WI38 (cell line): Measurements from ENCODE around the gene SKA2.
"Not testable (repeated sequence)": the region's sequence is repeated elsewhere in the genome, so short reads cannot be mapped to it uniquely, and the experiment has no call there.

Experiments
- H3K4me3 ChIP-seq: 2 replicates; pipeline ENCODE4 v1.5.1; 2011; ENCODE audit warnings: low read depth, mild to moderate bottlenecking, control low read depth, low read length
- TF ChIP-seq, protein P1 (sequence below): IDR thresholded peaks from 2 replicates; pipeline ENCODE4 v1.5.1; 2012; ENCODE audit warnings: low read depth, mild to moderate bottlenecking, control low read depth, low read length

The SKA2 gene

DNA sequence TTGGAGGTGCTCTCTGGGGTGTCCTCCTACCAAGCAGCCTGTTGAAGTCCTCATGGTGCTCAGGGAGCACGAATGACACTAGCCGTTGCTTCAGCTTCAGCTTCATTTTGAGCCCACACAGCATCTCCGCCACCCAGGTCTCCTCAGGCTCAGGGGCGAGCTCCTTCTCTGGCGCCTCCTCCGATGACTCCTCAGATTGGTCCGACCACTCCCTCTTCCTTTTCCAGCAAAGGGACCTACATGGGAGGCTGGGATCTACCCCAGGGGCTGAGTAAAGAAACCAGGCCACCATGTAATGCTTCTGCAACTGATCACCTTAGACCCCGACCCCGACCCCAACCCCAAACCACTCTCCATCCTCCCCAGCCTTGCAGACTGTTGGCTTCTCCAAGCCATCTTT lies 26.5 kb upstream of the SKA2 start:
- no peak overlapping the region for H3K4me3 ChIP-seq
- TF ChIP-seq, protein P1, sequence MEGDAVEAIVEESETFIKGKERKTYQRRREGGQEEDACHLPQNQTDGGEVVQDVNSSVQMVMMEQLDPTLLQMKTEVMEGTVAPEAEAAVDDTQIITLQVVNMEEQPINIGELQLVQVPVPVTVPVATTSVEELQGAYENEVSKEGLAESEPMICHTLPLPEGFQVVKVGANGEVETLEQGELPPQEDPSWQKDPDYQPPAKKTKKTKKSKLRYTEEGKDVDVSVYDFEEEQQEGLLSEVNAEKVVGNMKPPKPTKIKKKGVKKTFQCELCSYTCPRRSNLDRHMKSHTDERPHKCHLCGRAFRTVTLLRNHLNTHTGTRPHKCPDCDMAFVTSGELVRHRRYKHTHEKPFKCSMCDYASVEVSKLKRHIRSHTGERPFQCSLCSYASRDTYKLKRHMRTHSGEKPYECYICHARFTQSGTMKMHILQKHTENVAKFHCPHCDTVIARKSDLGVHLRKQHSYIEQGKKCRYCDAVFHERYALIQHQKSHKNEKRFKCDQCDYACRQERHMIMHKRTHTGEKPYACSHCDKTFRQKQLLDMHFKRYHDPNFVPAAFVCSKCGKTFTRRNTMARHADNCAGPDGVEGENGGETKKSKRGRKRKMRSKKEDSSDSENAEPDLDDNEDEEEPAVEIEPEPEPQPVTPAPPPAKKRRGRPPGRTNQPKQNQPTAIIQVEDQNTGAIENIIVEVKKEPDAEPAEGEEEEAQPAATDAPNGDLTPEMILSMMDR = no peak

DNA sequence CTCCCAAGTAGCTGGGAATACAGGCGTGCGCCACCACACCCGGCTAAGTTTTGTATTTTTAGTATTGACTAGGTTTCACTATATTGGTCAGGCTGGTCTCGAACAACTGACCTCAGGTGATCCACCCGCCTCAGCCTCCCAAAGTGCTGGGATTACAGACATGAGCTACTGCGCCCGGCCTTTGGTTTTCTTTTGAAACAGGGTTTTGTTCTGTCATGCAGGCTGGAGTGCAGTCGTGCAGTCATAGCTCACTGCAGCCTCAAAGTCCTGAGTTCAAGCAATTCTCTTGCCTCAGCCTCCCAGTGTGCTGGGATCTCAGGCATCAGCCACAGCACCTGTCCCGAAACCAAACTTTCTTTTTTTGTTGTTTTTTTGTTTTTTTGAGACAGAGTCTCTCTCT lies 25.6 kb upstream of the SKA2 start:
- no peak overlapping the region for H3K4me3 ChIP-seq
- TF ChIP-seq, protein P1 = no peak

DNA sequence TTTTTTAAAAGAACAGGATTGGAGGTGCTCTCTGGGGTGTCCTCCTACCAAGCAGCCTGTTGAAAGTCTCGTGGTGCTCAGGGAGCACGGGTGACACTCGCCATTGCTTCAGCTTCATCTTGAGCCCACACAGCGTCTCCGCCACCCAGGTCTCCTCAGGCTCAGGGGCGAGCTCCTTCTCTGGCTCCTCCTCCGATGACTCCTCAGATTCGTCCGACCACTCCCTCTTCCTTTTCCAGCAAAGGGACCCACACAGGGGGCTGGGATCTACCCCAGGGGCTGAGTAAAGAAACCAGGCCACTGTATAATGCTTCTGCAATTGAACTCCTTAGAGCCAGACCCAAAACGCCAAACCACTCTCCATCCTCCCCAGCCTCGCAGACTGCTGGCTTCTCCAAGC lies 24.6 kb upstream of the SKA2 start:
- H3K4me3 ChIP-seq = not testable (repeated sequence)

DNA sequence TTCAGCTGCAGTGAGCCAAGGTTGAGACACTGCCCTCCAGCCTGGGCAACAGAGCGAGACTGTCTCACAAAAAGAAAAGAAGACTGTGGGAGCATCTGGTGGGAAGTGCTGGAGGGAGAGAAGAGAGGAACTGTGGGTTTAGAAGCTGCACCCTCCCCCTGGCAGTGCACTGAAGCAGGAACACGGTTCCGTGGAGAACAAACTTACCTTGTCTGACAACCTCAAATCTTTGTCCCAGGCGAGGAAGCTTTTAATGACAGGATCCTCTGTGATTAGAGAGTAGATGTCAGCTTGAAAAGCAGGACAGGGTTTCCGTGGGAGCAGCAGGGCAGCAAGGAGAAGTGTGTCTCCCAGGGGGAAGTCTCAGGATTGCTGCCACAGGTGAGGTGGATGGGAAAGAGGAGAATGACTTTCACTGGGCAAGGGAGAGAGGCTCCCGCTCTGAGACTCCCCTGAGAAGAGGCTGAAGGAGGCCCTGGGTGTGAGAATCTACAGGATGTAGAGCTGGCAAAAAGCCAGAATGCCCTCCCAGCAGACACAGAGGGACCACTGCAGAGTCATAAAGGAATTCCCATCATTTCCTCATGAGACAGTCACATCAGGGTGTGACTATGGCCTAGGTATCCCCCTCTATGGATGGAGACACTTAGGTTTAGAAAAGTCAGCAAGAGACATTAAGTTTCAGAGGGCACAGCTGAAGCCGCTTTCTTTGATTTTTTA lies 23.4 kb upstream of the SKA2 start:
- TF ChIP-seq, protein P1 = no peak
- H3K4me3 ChIP-seq = no peak overlapping the region

DNA sequence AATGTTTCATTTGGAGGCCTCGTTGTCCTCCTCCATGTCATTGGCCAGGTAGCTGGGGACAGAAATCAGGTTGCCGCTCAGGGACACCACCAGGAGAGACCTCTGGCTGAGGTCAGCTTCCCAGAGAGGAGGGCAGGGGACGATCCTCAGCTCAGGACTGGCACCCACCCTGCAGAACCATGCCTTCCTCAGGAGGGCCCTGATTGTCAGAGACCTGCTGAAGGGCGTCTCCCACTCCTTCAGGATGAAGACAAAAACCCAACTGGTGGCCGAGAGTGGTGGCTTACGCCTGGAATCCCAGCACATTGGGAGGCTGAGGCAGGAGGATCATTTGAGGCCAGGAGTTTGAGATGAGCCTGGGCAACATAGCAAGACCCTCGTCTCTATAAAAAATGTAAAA lies 20.1 kb upstream of the SKA2 start:
- TF ChIP-seq, protein P1 = no peak
- H3K4me3 ChIP-seq = no peak overlapping the region

DNA sequence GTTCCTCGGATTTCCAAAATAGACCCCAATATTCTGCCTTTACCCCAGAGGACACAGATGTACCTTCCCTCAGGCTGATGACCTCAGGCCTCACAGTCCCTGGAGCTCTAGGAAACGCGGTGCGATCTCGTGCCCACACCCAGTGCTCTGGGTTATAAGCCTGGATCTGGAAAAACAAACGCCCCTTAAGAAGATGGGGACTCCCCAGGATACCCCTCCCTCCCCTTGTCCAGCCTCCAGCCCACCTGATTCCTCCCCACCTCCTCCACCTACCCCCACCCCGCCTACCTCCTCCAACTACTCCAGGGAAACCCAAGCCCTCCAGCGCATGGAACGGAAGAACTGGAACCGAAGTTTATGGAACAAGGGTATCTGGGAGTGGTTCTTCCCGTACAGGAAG lies 19.7 kb upstream of the SKA2 start:
- TF ChIP-seq, protein P1 = no peak
- H3K4me3 ChIP-seq = no peak overlapping the region

DNA sequence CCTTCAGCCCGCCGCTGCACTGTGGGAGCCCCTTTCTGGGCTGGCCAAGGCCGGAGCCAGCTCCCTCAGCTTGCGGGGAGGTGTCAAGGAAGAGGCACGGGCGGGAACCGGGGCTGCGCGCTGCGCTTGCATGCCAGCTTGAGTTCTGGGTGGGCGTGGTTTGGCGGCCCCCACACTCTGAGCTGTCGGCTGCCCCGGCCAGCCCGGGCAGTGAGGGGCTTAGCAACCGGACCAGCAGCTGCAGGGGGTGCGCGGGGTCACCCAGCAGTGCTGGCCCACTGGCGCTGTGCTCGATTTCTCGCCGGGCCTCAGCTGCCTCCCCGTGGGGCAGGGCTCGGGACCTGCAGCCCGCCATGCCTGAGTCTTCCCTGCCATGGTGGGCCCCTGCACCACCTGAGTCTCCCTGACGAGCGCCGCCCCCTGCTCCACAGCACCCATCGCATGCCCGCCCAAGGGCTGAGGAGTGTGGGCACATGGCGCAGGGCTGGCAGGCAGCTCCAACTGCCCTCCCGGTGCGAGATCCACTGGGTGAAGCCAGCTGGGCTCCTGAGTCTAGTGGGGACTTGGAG lies 17.5 kb upstream of the SKA2 start:
- TF ChIP-seq, protein P1 = no peak
- no peak overlapping the region for H3K4me3 ChIP-seq

DNA sequence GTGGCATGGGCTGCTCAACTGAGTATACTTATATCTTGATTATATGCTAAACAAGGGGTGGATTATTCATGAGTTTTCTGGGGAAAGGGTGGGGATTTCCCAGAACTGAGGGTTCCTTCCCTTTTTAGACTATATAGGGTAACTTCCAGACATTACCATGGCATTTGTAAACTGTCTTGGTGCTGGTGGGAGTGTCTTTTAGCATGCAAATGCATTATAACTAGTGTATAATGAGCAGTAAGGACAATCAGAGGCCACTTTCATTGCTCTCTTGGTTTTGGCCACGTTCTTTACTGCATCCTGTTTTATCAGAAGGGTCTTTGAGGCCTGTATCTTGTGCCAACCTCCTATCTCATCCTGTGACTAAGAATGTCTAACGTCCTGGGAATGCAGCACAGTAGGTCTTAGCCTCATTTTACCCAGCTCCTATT lies 12.6 kb upstream of the SKA2 start:
- H3K4me3 ChIP-seq = no peak overlapping the region
- TF ChIP-seq, protein P1 = no peak
